ENCODE data around the gene BCAR3.
"Not testable (repeated sequence)": the region's sequence is repeated elsewhere in the genome, so short reads cannot be mapped to it uniquely, and the experiment has no call there.

Gene BCAR3

DNA sequence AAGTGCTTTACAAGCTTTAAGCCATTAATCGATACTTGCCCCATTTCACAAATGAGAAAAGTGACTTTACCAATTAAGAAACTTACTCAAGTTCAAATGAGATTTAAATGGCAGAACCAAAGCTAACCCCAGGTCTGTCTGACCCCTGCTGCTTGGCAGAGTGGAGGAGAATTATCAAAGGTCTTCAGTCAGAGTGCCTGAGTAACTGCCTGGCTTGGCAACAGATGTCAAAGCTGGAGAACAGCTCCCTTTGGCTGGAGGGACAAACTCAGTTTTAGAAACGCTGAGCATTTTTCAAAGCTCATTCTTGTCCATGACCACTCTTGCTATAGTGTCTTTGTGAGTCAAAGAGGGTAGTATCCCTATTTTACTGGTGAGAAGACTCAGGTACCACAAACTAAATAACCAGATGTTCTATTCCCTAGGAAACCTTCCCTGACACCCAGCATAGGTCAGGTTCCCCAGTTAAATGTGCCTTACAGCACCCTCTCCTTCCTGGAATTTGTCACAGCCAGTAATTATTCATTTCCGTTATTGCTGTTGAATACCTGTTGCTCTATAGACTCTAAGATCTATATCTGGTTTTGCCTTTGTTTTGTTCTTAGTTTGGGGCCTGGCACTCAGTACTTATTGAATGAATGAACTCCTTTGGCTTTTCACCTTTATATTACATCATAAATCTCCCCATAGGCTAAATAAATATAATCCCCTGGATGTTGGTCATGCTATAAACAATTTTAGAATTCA, 5.0 kb upstream of the BCAR3 start:
- no peak for DNase-seq

DNA sequence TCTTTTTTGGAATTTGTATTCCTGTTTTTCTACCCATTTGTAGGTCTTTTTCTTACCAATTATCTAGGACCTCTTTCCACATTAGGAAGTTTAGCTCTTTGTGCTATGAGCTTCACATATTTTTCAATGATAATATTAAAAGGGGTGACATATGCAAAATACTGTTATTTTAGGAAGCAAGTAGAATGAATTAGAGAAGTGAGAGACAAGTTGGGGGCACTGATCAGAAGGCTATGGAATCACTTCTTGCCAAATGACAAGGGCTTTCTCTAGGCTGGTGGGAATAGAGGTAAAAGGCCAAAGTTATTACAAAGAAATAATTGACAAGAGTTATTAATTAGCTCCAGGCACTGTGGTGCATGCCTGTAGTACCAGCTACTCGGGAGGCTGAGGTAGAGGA, 4.3 kb upstream of the BCAR3 start:
- no peak for DNase-seq

DNA sequence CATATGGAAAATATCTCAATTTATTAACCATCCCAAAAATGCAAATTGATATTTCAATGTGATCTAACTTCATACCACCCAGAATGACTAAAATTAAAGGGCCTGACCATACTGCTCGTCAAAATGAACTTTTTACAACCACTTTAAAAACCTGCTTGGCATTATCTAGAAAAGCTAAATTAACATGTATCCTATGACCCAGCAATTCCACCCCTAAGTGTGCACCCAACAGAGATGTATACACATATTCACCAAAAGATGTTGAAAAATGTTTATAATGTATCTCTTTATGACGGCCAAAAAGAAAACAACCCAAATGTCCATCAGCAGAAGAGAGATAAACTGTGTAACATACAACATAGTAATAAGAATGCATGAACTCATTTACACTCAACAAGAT, 1.6 kb upstream of the BCAR3 start:
- DNase-seq, result no peak

DNA sequence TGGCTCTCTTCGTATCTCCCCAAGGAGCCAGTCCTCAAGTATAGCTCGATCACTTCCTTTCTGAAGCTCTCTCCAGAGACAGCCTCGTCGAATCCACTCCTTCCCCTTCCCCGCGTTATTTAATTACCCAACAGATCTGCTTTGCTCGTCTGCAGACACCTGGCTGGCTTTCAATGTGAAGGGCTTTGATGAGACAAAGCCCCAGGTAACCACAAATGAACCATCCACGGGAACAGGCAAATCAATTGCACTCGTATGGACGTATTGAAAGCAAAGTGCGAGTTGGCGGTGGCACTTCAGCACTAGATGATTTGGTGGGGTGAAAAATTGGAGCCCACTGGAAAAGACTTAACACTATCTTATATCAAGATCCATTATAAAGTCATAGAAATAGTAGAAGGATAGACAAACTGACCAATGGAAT, 364 bp upstream of the BCAR3 start:
- no peak for DNase-seq

DNA sequence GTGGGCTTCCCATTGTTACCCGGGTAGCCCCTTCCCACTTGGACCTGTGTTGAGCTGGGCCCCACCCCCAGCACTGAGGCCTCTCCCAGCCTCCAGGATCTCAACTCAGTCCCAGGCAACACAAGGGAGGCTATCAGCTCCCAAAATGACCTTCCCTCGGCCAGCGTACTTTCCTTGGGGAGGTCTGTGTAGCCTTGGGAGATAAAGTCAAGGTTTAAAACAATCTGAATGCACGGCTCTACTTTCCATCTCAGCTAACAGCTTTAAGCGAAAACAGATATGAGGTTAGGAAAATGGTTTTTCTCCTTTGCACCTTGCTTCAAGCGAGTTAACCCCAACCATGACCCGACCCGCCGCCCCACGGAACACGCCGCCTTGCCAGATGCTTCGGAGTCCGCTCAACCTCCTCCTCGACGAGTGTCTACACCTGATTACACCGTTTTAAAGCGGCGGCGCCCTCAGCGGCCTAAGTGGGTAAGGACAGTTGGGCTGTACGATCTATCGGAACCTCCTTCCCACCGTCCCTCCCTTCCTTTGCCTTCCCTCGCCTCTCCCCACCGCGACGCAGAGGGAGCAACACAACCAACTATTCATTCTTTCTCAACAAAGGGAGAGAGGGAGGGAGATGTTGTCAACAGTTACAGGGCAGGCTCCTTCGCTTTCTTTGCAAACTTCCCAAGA, 1.1 kb downstream of the BCAR3 start:
- no peak for DNase-seq

DNA sequence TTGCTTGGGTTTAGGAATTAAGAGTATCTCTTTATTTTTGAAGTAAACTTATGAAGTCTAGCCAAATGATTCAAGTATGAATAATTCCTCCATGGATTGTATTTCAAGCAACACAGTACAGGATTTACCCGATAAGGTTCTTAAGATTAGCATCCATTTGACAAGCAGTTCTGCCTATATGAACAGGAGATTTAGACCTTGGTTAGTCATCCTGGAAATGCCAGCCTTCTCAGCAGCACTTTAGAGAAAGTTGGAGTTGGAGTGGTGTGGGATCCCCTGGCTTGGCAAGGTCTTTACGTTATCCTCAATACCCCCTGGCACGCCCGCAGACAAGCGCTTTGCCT, 1.6 kb downstream of the BCAR3 start:
- no peak for DNase-seq

DNA sequence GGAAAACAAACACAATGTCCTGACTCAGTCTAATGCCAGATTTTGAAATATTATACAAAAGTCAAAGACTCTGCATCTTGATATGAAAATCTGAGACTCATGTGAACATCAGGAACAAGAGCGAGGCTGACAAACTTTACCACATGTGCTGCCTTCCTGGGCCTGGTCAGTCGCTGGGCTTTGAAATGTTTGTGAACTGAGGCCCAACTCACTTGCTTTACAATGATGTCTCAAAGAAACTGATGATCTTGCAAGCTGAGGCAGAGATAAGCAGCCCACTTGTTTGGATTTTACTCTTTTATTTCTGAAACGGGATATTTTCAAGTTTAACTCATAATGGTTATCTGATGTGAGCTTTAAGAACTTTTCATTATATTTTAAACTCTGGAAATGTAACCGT, 2.1 kb downstream of the BCAR3 start:
- DNase-seq, result no peak

DNA sequence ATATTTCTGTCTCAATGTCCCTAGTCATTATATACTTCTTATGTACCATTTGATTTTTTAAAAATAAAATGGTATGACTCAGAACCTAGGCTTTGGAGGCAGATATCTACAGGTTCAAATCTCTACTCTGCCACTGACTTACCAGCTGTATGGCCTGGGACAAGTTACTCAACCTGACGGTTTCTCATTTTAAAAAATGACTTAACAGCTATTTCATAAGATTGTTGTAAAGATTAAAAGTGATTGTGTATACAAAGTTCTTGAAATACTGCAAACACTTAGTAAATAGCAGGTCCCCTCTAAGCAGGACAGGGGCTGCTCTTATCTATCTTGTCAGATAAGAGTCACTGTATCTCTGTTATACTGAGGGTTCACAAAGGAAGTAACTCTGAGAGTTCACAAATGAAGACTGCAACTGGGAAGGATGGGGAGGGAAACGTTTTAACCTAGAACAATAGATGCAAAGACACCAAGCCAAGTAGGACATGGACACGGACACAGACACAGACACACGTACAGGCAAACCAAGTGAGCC, 2.6 kb downstream of the BCAR3 start:
- DNase-seq, result no peak

DNA sequence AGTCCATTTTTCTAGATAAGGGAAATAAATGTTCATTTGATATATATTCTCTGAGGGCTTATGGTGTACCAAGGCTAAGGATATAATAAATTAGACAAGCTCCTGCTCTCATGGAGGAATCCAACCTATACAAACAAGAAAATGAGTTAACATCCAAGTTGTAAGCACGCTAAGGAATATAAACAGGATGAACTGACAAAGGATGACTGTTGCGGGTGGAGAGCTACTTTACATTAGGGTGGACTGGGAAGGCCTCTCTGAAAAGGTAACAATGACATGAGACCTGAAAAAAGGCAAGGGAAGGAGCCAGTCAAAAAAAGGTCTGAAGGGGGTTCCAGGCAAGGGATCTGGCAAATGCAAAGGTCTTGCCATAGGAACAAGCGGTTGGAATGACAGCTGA, 3.1 kb downstream of the BCAR3 start:
- no peak for DNase-seq

DNA sequence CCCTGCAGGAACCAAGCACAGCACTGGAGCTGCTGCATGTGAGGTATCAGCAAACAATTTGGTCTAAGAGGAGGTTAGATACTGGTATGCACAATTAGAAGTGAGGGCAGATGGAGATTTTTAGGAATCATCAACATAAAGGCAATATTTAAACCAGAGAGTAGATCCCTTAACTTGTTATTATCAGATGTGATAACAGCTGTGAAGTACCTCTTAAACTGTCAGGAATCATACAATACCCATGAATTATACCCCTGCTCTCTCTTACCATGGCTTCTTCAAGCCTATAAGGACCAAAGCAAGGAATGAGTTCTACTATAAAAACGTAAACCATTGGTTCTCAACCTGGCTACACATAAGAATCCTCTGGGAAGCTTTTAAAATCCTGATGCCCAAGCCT, 3.9 kb downstream of the BCAR3 start:
- no peak for DNase-seq

DNA sequence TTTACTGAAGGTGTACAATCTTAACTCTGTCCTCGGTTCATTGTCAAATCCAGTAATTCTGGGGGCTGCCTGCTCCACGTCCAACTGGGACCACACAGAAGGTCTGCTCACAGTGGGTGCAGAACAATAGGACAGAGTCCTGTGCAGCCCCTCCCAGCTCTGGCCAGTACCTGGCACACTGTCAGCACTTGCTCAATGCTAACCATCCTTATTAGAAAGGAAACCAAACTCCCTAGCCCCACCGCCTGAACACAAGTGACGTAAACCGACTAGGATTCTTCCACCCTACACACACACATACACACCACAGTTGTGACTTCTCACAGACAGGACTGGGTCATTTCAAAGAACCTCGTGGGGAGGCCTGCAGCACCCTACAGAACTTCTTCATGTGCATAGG, 5.2 kb downstream of the BCAR3 start:
- DNase-seq, result no peak

DNA sequence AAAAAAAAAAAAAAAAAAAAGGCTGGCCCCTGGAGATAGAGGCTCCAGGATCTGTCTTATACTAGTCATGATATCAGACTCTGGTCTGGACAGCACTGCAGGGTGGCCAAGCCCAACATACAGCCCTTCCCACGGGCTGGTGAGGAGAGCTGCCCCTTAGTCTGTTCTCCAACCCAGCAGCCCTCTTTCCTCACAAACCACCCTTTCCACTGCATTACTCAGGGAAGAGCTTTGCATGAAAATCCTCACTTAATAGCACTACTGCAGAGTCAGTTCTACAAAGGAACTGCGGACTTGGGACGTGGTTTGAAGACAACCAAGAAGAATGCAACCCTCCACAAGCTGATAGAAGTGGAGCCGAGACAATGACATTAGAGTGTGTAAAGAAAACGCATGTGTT, 5.7 kb downstream of the BCAR3 start:
- DNase-seq, result no peak

DNA sequence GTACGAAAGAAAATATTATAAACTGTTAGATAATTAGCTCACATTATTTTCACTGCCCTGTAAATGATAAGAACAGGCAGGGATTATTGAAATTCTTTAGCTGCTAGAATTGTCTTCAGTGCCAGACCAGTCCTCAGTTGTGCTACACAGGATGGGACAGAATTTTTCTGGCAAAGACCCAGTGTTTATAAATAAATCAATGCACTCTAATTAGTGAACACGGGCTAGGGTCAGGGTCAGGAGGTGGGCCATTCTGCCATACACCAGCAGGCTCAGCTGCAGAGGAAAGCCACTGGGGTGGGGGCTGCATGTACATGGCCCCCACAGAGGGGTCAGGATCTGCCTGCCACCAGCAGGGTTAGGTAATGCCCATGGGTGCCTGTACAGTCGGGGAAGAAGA, 6.4 kb downstream of the BCAR3 start:
- no peak for DNase-seq

DNA sequence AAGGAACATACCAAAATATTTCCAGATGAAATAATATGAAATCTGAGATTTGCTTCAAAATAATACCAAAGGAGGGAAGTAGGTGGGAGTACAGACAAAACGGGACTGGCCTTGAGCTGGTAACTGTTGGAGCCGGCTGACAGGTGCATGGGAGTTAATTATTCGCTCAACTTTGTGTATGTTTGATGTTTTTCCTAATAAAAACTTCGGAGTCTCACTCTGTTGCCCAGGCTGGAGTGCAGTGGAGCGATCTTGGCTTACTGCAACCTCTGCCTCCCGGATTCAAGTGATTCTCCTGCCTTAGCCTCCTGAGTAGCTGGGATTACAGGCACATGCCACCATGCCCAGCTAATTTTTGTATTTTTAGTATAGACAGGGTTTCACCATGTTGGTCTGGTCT, 7.6 kb downstream of the BCAR3 start:
- DNase-seq, result not testable (repeated sequence)

DNA sequence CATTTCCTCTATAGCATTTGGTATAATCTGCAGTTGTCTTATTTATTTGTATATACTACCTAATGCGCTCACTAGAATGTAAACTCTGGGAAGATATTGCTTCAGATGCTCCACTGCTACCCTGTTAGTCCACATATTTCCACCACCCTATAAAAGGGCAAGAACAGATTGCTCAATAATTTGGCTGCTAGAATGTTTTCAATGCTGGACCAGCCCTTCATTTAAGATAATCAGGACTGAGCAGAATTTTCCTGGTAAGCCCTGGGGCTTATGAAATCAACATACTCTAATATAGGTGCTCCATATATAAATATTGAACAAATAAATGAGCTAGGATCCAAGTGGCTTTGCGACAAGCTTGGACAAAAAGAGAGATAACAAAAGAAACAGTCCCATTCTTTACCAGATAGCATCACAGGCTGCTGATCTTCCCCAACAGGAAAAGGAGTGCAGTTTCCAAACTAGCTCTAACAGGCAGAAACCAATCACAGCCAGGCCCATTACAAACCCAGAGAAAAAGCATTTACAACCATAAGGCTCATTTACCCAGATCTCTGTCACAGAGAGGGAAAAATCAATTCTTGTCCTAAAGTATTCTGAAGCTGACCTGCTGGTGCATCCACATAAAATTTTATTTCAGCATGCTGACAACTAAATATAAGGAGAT, 8.3 kb downstream of the BCAR3 start:
- no peak for DNase-seq

DNA sequence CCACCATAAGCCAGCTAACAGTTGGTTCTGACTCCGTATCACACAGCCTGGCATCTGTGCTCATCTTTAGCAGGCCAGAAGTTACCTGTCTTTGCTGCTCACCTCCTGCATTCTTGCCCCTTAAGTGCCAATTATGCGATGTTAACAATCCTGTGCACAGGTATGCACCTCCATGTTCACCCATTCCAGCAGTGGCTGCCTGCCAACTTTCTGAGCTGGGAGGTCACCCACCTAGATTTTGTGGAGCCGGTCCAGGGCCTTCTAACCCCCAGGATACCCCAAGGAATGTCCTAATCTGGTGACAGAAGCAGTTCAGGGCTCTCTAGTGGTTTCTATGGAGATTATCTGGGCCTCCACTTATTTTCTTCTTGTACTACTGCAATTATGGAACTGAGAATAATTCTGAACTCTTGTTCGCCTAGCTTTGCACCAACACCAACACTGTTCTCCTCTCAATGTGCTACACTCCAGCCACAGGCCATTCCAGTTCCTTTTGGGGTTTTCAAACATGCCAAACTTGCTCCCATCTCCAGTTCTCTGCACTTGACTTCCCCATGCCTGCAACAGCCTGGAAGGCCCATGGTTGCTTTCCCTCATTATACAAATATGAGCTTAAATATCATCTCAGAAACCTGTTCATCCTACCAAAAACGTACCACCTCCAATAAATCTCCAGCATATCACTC, 9.0 kb downstream of the BCAR3 start:
- no peak for DNase-seq

DNA sequence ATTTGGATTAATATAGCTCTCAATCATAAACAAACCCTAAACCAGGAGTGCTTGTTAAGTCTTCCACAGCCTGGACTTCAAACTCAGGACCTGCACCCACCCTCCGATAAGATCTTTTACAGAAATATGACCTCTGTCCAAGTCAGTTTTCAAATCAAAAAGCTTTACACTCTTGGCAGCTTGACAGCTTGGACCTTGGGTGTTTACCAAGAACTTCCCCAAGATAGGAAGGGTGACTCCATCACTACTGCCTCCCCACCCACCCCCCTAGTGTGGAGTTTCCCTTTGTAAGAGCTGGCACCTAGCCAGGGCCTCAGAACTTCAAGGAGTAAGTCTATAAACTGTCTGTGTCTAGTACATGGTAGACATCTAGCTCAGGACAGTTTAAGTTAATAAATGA, 9.6 kb downstream of the BCAR3 start:
- no peak for DNase-seq

DNA sequence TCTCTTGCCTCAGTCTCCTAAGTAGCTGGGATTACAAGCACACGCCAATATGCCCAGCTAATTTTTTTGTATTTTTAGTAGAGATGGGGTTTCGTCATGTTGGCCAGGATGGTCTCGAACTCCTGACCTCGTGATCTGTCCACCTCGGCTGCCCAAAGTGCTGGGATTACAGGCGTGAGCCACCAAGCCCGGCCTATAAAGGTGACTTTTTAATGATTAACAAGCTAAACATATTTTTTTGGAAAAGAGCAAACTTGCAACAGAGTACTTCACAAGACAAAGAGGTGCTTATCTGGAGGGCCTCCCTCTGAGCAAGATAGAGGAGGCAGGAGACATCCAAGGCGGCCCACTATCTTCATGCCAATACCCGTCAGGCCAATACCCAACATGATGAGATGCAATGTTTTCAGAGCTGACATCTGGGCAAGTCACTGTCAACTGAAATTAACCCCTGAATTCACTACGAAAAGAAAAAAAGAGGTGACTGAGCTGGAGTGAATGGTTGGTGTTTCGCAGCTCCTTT, 10.5 kb downstream of the BCAR3 start:
- no peak for DNase-seq

DNA sequence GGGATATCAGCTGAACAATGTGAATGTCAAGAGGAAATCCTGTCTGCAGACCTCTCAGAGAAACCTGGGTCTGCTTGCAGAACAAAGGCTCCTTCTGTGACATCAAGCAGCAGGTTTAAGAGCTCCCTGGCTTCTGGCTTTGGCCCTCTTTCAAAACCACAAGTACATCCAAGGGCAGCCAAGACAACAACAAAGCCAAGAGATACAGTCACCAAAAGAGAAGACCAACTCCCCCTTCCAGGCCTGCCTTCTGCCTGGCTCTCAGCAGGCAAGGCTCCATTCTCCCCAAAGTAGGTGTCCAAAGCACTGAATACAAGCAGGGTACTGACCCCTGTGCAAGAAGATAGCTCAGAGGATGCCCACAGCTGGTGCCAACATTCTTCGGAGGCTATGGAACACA, 11.5 kb downstream of the BCAR3 start:
- DNase-seq, result no peak

DNA sequence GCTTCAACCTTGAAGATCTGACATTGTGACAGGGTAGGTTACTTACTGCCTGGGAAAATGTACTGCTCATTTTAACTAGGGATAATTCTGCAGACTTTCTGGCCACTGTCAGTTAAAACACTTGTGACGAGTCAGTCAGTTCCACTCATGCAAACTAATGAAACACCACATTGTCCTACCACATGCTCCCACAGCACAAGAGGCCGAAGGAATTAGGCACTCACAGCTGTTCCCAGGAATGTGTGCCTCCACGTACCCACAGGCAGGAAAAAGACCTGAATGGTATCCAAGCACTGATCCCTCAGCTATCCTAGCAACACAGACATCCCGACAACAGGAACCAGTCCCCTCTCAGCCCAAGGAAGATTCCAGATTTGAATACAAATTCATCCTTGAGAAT, 12.3 kb downstream of the BCAR3 start:
- no peak for DNase-seq

DNA sequence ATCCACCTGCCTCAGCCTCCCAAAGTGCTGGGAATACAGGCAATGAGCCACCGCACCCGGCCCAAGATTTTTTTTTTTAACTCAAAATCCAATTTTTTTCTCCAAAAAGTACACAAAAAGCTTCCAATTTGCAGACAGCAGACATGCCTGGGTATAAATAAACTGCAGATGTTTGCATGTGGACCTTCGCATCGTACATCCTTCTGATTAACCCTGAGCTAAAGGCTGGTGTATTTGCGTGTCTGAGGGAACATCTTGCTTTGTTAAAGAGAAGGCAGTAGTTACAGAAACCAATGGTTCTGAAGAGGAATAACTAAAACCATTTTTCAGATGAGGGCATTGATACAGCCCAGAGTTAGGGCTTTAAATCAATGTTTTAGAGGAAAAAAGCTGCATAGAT, 12.7 kb downstream of the BCAR3 start:
- no peak for DNase-seq

DNA sequence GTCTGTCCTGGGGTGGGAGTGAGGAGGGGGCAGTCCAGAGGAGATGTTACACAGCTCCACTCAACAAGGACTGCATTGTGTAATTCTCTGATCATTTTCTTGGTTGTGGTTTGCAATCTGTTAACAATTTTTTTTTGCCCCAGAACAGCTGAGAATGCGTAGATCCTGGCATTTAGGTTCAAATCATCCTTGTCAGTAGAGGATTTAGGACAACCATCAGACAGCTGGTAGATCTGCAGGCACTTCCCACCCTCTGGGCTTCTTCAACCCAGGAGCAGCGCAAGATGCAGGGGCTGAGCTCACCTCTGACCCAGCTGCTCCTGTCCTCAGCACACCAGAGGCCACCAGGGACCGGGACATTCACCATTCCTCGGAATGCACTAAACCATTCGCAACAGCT, 13.5 kb downstream of the BCAR3 start:
- no peak for DNase-seq

DNA sequence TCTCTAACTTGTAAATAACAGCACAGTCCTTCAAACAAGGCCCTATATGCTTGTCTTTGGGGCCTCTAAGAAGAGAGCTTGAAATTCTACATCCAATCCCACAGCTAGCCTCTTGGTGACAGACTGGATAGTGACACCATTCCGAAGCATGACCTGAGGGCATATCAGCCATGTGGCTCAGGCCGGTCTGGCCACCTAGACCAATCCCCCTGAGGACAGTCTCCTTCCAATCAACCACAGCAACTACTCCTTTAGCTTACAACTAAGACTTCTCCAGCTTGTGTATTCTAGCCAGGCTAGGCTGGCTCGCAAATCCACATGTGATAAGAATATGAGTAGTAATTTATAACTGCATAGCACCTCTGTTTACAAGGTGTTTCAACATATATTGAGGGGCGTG, 14.0 kb downstream of the BCAR3 start:
- DNase-seq, result no peak

Data from GDM1 (cell line).